ENCODE data around the gene VGLL1. TPM values are rescaled to one million over a fixed set of nuclear protein-coding genes. Genes with fewer than 3 reads are reported as not detected.

VGLL1 gene
- total and polyA plus RNA-seq, 2 experiments from 2014 or later = not detected

GRCh38 chrX:136600059-136600458, 68.0 kb downstream of the VGLL1 start:
- DNase-seq = no peak
- Histone ChIP-seq H3F3A (ENCODE audit: insufficient read depth) (no peaks in the 10 kb centered on the region), H3K4me1 (ENCODE audit: insufficient read depth) (no peaks in the 10 kb centered on the region), H3K9me2 (ENCODE audit: insufficient read depth) (no peaks in the 10 kb centered on the region), H3K9ac (no peak overlapping the region), H2AFZ (no peak overlapping the region), H3K79me2 (ENCODE audit: insufficient read depth) (no peaks in the 10 kb centered on the region), H3K4me2 (ENCODE audit: unreplicated experiment) (no peak overlapping the region), H3K4me3 (no peak overlapping the region), H4K20me1 (ENCODE audit: insufficient read depth) (no peaks in the 10 kb centered on the region), H3K27ac (no peak overlapping the region), H3K9me3 (ENCODE audit: low read depth) (no peaks in the 10 kb centered on the region), H3K36me3 (ENCODE audit: low read depth) (no peaks in the 10 kb centered on the region), H3K27me3 (replicated peaks; ENCODE audit: insufficient read depth) (no peaks in the 10 kb centered on the region)
- in situ Hi-C loops (cut with MboI) = no loop called here
- TF ChIP-seq EZH2phosphoT487 (IDR thresholded peaks at IDR 0.05; ENCODE audit: insufficient read depth, low read depth) (no peak), EZH2 (IDR thresholded peaks at IDR 0.05; ENCODE audit: insufficient read depth, poor library complexity, severe bottlenecking) (no peak)
- WGBS, 2 experiments (ENCODE audit: low coverage in 1 of 2, low lambda C conversion rate in 2 of 2, missing lambda C conversion rate in 2 of 2) = 10 to 25% methylated on average over 1 of the region's 1 CpG

MicroRNA genes within 50 kb of the gene (microRNA counts, 767-probe panel; counts per million panel counts)
- microRNA hsa-miR-934 = 447 counts per million, percentile 86 among the panel's probes with 10 or more counts

Small RNA genes lying within 50 kb of the gene (microRNA-seq; reads per million reads assigned to microRNA genes)
- not detected for gene MIR934 (ENCODE audit: borderline number of aligned reads)

Small RNA genes lying within 50 kb of the gene (small RNA-seq; reads per million reads assigned to genes)
- not detected for gene MIR934 (ENCODE audit: low read depth, low replicate concordance)
- not detected for gene RF00019 (ENCODE audit: low read depth, low replicate concordance)
- gene RNU6-320P (ENCODE audit: low read depth, low replicate concordance) = not detected

Other genes with a start within 250 kb of the VGLL1 start
- 0.25 TPM in 1 of 2 replicates, not detected in the other for gene ADGRG4, start 231.3 kb upstream of the VGLL1 start, total RNA-seq (2014; rRNA removed; shearing (Covaris generic))
- not detected in 2 replicates for gene ADGRG4, start 231.3 kb upstream of the VGLL1 start, polyA plus RNA-seq (2016; fragmentation: Nextera tagmentation; extraction: Ambion mirVana)
- gene BRS3, start 44.3 kb upstream of the VGLL1 start, total RNA-seq (2014; rRNA removed; shearing (Covaris generic)) = not detected in 2 replicates
- not detected in 2 replicates for gene BRS3, start 44.3 kb upstream of the VGLL1 start, polyA plus RNA-seq (2016; fragmentation: Nextera tagmentation; extraction: Ambion mirVana)
- 46.9 and 58.8 TPM in 2 replicates for gene HTATSF1, start 34.6 kb upstream of the VGLL1 start, total RNA-seq (2014; rRNA removed; shearing (Covaris generic))
- 51.3 and 51.5 TPM in 2 replicates for gene HTATSF1, start 34.6 kb upstream of the VGLL1 start, polyA plus RNA-seq (2016; fragmentation: Nextera tagmentation; extraction: Ambion mirVana)
- not detected in 2 replicates for gene CD40LG, start 115.9 kb downstream of the VGLL1 start, total RNA-seq (2014; rRNA removed; shearing (Covaris generic))
- gene CD40LG, start 115.9 kb downstream of the VGLL1 start, polyA plus RNA-seq (2016; fragmentation: Nextera tagmentation; extraction: Ambion mirVana) = not detected in 2 replicates
- gene ARHGEF6, start 248.7 kb downstream of the VGLL1 start, total RNA-seq (2014; rRNA removed; shearing (Covaris generic)) = 5.9 and 7.7 TPM in 2 replicates
- gene ARHGEF6, start 248.7 kb downstream of the VGLL1 start, polyA plus RNA-seq (2016; fragmentation: Nextera tagmentation; extraction: Ambion mirVana) = 3.6 and 4.3 TPM in 2 replicates